Measurements from ENCODE around the gene DGAT2L6. TPM values are rescaled to one million over a fixed set of nuclear protein-coding genes. Genes with fewer than 3 reads are reported as not detected.

Gene DGAT2L6
- total RNA-seq, 2 donors from 2014 or later, result not detected

DNA sequence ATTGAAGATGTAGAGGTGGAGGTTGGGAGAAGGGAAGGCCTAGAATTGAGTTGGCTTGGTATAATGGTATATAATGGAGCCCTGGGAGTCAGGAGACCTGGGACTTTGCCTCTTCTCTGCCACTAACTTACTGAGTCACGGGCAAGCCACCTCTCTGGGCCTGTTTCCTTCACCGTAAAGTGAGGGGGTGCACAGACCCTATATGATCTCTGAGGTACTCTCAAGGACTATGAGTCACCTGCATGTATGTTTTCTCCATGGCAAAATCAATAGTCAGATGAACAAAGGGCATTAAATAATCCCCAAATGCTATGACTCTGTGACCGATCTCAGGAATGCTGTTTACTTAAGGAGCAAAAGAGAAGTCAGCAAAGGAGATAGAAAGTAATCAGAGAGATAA lies 77.6 kb downstream of the DGAT2L6 start:
- Histone ChIP-seq H3K4me1 (no peaks in the 10 kb centered on the region), H3K9me3 (no peaks in the 10 kb centered on the region), H3K27ac (no peak overlapping the region), H3K36me3 (replicated peaks in 1 of 2; ENCODE audit: insufficient read depth in 1 of 2, low read depth in 2 of 2) (no peaks in the 10 kb centered on the region), H3K4me3 (no peak overlapping the region), H3K27me3 (no peaks in the 10 kb centered on the region)
- TF ChIP-seq, protein P1, sequence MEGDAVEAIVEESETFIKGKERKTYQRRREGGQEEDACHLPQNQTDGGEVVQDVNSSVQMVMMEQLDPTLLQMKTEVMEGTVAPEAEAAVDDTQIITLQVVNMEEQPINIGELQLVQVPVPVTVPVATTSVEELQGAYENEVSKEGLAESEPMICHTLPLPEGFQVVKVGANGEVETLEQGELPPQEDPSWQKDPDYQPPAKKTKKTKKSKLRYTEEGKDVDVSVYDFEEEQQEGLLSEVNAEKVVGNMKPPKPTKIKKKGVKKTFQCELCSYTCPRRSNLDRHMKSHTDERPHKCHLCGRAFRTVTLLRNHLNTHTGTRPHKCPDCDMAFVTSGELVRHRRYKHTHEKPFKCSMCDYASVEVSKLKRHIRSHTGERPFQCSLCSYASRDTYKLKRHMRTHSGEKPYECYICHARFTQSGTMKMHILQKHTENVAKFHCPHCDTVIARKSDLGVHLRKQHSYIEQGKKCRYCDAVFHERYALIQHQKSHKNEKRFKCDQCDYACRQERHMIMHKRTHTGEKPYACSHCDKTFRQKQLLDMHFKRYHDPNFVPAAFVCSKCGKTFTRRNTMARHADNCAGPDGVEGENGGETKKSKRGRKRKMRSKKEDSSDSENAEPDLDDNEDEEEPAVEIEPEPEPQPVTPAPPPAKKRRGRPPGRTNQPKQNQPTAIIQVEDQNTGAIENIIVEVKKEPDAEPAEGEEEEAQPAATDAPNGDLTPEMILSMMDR (IDR thresholded peaks at IDR 0.05), result no peak
- no peak for TF ChIP-seq POLR2A (IDR thresholded peaks at IDR 0.05)
- intact Hi-C loops (cut with DNase I), result no loop called here
- DNase-seq (no peak), ATAC-seq (no peak)
- 59 to 90% methylated on average over 2 to 3 of the region's 3 CpGs for WGBS, 2 donors

Small RNAs within 50 kb of the gene (small RNA-seq; reads per million reads assigned to genes)
- gene RNA5SP507, result not detected

Other genes starting within 250 kb of the DGAT2L6 start
- not detected for gene AWAT2, start 127.5 kb upstream of the DGAT2L6 start, total RNA-seq
- not detected for gene OTUD6A, start 115.0 kb upstream of the DGAT2L6 start, total RNA-seq
- 10 to 100 TPM; 39.9 to 64.1 TPM for gene IGBP1, start 44.0 kb upstream of the DGAT2L6 start, total RNA-seq
- gene AWAT1, start 57.2 kb downstream of the DGAT2L6 start, total RNA-seq, result not detected
- gene P2RY4, start 82.7 kb downstream of the DGAT2L6 start, total RNA-seq, result 1 to 10 TPM in 1 of 2 donors, not detected in 1; 1.3 TPM
- not detected for gene ARR3, start 90.9 kb downstream of the DGAT2L6 start, total RNA-seq
- not detected for gene RAB41, start 104.7 kb downstream of the DGAT2L6 start, total RNA-seq
- 10 to 100 TPM in 1 of 2 donors, 1 to 10 TPM in 1; 7.3 to 27.2 TPM for gene PDZD11, start 112.4 kb downstream of the DGAT2L6 start, total RNA-seq
- not detected for gene KIF4A, start 112.6 kb downstream of the DGAT2L6 start, total RNA-seq
- gene GDPD2, start 245.8 kb downstream of the DGAT2L6 start, total RNA-seq, result under 1 TPM in 1 of 2 donors, not detected in 1; 0.26 TPM

Measured in body of pancreas (tissue), 4 donors.